22Rv1 (cell line): ENCODE data around the gene RXYLT1.

ENCODE experiments used
- H3K27ac ChIP-seq: fragments of 450-650 bp; 2 replicates; pipeline ENCODE4 v1.5.1; 2017
- CTCF ChIP-seq: fragments of 450-650 bp; IDR thresholded peaks from 2 replicates; pipeline ENCODE4 v1.5.1; 2017; ENCODE audit warnings: mild to moderate bottlenecking
- ZFX ChIP-seq: fragments of 450-650 bp; IDR thresholded peaks from 2 replicates; pipeline ENCODE4 v1.6.1; 2017; ENCODE audit warnings: antibody characterized with exemption, borderline replicate concordance

Gene RXYLT1

GRCh38 chr12:63821781-63822251, 42.1 kb downstream of the RXYLT1 start:
- H3K27ac ChIP-seq, result no peak overlapping the region
- TF ChIP-seq CTCF (no peak), ZFX (no peak)

GRCh38 chr12:63822352-63822751, 42.6 kb downstream of the RXYLT1 start:
- H3K27ac ChIP-seq, result no peak overlapping the region
- TF ChIP-seq CTCF, result no peak
- no peak for TF ChIP-seq ZFX

- TF ChIP-seq ZFX, result no peak
- no peak for TF ChIP-seq CTCF
- no peak overlapping the region for H3K27ac ChIP-seq
These were observed 43.3 kb downstream of the RXYLT1 start for GRCh38 chr12:63823040-63823439.

- H3K27ac ChIP-seq, result no peak overlapping the region
- TF ChIP-seq CTCF (peak; percentile 94), ZFX (no peak)
These were observed 46.4 kb downstream of the RXYLT1 start for GRCh38 chr12:63826006-63826585.

GRCh38 chr12:63828867-63829266, 49.2 kb downstream of the RXYLT1 start:
- TF ChIP-seq ZFX (no peak), CTCF (no peak)
- H3K27ac ChIP-seq, result no peak overlapping the region

GRCh38 chr12:63836046-63836445, 56.3 kb downstream of the RXYLT1 start:
- H3K27ac ChIP-seq, result no peak overlapping the region
- TF ChIP-seq CTCF, result no peak
- TF ChIP-seq ZFX, result no peak

- no peak for TF ChIP-seq ZFX
- no peak for TF ChIP-seq CTCF
These were observed 57.2 kb downstream of the RXYLT1 start for GRCh38 chr12:63836936-63837335.

More at GRCh38 chr12:63836936-63837335, 57.2 kb downstream of the RXYLT1 start:
- H3K27ac ChIP-seq, result no peak overlapping the region
